Measurements from ENCODE around the gene SPTB.

DNA sequence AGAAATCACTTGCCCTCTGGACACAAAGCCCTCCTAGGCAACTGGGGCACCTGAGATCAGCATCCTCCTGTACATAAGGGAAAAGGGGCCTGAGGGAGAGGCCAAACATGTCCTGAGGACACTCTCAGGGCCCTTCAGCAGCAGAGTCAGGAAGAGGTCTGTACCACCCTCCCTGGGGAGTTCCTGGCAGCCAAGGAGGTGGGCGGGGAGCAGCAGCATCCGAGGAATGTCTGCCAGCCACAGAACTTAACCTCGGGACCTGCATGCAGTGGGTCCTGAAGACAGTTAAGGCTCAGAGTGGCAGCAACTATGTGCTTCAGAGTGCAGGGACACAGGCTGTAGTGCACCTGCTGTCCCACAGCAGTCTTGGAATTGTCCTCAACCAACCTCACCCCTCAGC lies 62.1 kb downstream of the SPTB start:
- TF ChIP-seq, protein P1, sequence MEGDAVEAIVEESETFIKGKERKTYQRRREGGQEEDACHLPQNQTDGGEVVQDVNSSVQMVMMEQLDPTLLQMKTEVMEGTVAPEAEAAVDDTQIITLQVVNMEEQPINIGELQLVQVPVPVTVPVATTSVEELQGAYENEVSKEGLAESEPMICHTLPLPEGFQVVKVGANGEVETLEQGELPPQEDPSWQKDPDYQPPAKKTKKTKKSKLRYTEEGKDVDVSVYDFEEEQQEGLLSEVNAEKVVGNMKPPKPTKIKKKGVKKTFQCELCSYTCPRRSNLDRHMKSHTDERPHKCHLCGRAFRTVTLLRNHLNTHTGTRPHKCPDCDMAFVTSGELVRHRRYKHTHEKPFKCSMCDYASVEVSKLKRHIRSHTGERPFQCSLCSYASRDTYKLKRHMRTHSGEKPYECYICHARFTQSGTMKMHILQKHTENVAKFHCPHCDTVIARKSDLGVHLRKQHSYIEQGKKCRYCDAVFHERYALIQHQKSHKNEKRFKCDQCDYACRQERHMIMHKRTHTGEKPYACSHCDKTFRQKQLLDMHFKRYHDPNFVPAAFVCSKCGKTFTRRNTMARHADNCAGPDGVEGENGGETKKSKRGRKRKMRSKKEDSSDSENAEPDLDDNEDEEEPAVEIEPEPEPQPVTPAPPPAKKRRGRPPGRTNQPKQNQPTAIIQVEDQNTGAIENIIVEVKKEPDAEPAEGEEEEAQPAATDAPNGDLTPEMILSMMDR (IDR thresholded peaks at IDR 0.05; ENCODE audit: low read length): no peak
- TF ChIP-seq EZH2 (optimal IDR thresholded peaks at IDR 0.05; ENCODE audit: low read depth, low read length): no peak
